Measurements from ENCODE around the gene ZNF670.
A peak's percentile ranks its signal among the peaks of the same experiment; 100 is the strongest.

The ZNF670 gene

DNA sequence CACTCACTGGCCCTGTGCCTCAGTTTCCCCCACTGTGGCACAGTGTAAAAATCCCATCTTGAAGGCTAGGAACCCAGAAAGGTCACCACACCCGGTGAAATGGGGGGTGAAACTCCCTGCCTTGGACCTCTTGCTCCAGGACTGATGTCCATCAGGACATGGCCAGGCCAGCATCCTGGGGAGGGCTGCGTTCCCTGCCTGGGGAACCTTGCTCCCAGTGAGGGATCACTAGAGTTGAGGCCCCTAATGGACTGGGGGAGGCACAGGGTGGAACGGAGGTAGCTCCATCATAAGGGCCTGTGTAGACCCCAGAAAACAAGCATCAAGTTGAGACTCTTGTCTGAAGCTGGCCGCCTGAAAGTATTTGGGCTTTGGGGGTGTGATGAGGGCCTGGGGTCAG lies 10.4 kb upstream of the ZNF670 start:
- Mint-ChIP-seq H3K9me3 (peaks cover 4% of the 10 kb centered on the region), H3K27ac (no peak overlapping the region), H3K4me3 (no peak overlapping the region), H3K27me3 (no peaks in the 10 kb centered on the region), H3K4me1 (ENCODE audit: low read depth) (no peaks in the 10 kb centered on the region), H3K36me3 (ENCODE audit: low read depth) (no peaks in the 10 kb centered on the region)

DNA sequence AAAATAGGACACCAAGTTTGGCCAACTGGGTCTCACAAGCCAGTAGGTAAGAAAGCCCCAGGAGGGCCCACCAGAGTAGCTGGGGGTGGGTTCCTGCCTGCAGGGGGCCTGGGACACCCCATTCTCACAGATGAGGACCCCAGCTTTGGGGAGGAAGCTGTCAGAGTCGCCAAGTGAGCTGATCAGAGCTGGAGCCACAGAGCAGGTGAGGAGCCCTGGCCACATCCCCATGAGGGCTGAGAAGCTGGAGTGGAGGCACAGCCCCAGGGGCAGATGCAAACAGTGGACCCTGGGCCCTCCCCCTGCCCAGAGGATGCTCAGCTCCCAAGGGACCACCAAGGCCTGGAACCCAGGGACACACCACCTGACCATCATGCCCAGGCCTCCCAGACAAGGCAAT lies 8.6 kb upstream of the ZNF670 start:
- no peak overlapping the region for H3K27ac Mint-ChIP-seq
- no peaks in the 10 kb centered on the region for H3K4me1 Mint-ChIP-seq (ENCODE audit: low read depth)
- peaks cover 4% of the 10 kb centered on the region for H3K9me3 Mint-ChIP-seq
- H3K27me3 Mint-ChIP-seq, result peaks cover 9% of the 10 kb centered on the region
- no peak overlapping the region for H3K4me3 Mint-ChIP-seq
- H3K36me3 Mint-ChIP-seq (ENCODE audit: low read depth), result no peaks in the 10 kb centered on the region

DNA sequence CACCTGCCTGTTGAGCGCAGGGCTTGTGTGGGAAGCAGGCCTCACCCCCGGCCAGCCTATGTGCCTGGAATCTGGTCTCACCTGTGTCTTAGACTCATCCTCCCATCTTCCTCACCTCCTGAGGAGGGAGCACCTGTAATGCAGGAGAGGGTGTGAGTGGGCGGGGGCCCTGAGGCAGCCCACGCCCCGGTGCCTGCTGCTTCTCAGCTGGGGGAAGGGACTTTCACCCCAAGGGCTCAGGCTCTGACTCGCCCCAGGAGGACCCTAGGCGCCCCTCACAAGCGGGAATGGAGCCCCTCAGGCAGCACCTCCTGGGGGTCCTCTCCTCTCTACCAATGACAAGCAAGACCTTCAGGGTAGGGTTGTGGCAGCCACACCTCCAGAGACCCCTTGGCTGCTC lies 6.7 kb upstream of the ZNF670 start:
- peaks cover 4% of the 10 kb centered on the region for H3K9me3 Mint-ChIP-seq
- H3K27me3 Mint-ChIP-seq, result peaks cover 11% of the 10 kb centered on the region
- H3K36me3 Mint-ChIP-seq (ENCODE audit: low read depth), result no peaks in the 10 kb centered on the region
- H3K4me3 Mint-ChIP-seq, result no peak overlapping the region
- H3K27ac Mint-ChIP-seq, result no peak overlapping the region
- H3K4me1 Mint-ChIP-seq (ENCODE audit: low read depth), result no peaks in the 10 kb centered on the region

DNA sequence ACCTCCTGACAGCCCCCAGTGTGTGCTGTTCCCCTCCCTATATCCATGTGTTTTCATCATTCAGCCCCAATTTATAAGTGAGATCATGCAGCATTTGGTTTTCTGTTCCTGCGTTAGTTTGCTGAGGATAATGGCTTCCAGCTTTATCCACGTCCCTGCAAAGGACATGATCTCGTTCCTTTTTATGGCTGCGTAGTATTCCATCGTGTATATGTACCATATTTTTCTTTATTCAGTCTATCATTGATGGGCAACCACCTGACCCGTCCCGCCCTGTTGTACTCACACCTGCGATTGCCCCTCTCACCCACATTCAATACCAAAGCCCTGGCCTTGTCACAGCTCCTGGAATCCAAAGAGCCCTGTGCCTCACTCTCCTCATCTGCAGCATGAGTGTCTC lies 6.2 kb upstream of the ZNF670 start:
- no peaks in the 10 kb centered on the region for H3K36me3 Mint-ChIP-seq (ENCODE audit: low read depth)
- H3K4me3 Mint-ChIP-seq, result no peak overlapping the region
- H3K27ac Mint-ChIP-seq, result no peak overlapping the region
- peaks cover 11% of the 10 kb centered on the region for H3K27me3 Mint-ChIP-seq
- peaks cover 4% of the 10 kb centered on the region for H3K9me3 Mint-ChIP-seq
- peaks cover 3% of the 10 kb centered on the region for H3K4me1 Mint-ChIP-seq (ENCODE audit: low read depth)

DNA sequence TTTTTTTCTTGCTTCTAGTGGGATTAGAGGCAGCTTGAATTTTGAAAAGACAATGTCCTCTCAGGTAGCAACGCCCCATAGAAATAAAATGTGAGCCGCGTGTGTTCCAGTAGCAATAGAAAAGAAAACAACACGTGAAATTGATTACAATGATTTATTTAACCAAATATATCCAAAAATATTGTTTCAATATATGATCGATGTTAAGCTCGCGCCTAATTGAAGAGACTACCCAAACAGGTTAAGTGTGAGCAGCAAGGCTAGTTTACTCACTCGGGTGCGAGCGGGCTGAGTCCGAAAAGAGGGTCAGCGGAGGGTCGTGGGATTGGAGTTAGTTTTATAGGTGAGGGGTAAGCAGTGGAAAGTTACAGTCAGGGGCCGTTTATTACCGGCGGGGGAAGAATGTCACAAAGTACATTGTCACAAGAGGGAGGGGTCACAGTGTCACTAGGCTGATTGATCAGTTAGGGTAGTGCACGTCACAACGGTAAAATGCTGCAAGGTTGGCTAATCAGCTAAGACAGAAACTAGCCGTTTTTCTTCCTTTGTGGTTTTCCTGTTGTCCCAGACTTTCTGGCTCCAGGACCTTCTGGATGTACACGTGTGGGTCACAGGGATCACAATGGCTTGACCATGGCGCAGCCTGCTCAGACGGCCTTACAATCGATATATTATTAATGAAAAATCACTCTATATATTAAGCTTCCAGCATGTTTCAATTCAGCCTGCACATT lies 697 bp upstream of the ZNF670 start:
- H3K4me3 Mint-ChIP-seq, result peak overlapping the region; percentile 89
- H3K27me3 Mint-ChIP-seq, result peaks cover 11% of the 10 kb centered on the region
- H3K27ac Mint-ChIP-seq, result peak overlapping the region; percentile 51
- peaks cover 3% of the 10 kb centered on the region for H3K9me3 Mint-ChIP-seq
- H3K4me1 Mint-ChIP-seq (ENCODE audit: low read depth), result peaks cover 28% of the 10 kb centered on the region
- H3K36me3 Mint-ChIP-seq (ENCODE audit: low read depth), result peaks cover 21% of the 10 kb centered on the region

DNA sequence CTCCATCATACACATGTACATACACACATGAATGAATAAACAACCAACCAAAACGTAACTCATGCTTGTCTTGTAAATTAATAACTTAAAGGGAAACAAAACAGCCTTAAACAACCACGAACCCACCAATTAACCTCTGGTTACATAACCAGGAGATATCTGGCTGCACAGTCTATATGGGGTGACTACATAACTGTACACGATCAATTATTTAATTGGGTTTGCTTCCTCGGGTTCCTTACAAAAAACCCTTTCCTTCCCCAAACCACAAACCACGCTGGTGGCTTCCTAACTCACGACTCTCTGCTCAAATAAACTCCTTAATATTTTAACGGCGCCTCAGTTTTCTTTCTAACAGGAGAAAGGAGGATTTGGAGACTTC lies 744 bp downstream of the ZNF670 start:
- Mint-ChIP-seq H3K27me3 (peaks cover 8% of the 10 kb centered on the region), H3K9me3 (peaks cover 11% of the 10 kb centered on the region), H3K4me3 (peak overlapping the region; percentile 89), H3K27ac (peak overlapping the region; percentile 66), H3K4me1 (ENCODE audit: low read depth) (peaks cover 28% of the 10 kb centered on the region), H3K36me3 (ENCODE audit: low read depth) (peaks cover 31% of the 10 kb centered on the region)

DNA sequence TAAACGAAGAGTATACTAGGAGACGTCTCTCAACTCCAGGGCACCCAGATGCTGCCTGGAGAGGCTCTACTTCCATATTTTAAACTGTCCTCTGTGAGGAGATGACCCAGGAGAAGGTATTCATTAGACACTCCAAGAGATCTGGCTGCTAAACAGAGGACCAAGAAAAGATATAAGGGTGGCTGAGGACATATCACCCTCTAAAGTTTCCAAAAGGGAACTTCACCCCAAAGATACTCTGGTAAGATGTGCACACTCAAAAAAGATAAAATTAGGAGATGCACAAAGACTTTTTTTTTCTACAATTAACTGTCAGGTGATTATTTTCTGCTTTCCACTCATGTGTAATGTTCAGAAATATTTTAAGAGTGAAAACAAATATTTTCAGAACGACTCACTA lies 1.4 kb downstream of the ZNF670 start:
- peaks cover 28% of the 10 kb centered on the region for H3K4me1 Mint-ChIP-seq (ENCODE audit: low read depth)
- peaks cover 1% of the 10 kb centered on the region for H3K27me3 Mint-ChIP-seq
- H3K36me3 Mint-ChIP-seq (ENCODE audit: low read depth), result peaks cover 31% of the 10 kb centered on the region
- peaks cover 11% of the 10 kb centered on the region for H3K9me3 Mint-ChIP-seq
- H3K27ac Mint-ChIP-seq, result no peak overlapping the region
- H3K4me3 Mint-ChIP-seq, result peak overlapping the region; percentile 89

DNA sequence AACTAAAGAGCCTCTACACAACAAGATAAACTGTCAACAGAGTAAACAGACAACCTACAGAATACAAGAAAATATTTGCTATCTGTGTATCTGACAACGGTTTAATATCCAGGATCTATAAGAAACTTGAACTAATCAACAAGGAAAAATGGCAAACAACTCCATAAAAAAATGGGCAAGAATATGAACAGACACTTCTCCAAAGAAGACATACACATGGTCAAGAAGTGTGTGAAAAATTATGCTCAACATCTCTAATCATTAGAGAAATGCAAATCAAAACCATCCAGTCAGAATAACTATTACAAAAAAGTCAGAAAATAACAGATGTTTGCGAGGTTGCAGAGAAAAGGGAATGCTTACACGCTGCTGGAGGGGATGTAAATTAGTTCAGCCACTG lies 8.0 kb downstream of the ZNF670 start:
- Mint-ChIP-seq H3K36me3 (ENCODE audit: low read depth) (peaks cover 65% of the 10 kb centered on the region), H3K27ac (no peak overlapping the region), H3K4me3 (no peak overlapping the region), H3K4me1 (ENCODE audit: low read depth) (no peaks in the 10 kb centered on the region), H3K27me3 (no peaks in the 10 kb centered on the region), H3K9me3 (peaks cover 41% of the 10 kb centered on the region)

DNA sequence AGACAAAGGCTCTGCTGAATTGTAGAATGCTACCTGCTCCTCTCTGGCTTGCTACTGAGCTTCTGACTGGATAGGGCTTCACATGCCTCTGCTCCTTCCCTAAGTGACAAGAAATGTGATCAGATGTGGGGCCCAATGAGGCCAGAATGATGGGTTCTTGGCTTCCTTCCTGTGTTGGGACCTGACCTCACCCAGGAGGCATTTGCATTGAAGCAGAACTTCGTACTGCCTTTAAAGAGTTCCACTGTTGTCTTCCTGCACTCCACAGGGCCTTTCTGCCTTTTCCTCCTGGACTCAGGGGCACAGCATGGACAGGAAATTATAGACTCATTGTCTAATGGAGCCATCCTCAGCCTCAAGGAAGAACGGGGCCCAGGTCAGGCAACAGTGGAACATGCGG lies 14.3 kb downstream of the ZNF670 start:
- Mint-ChIP-seq H3K4me1 (ENCODE audit: low read depth) (no peaks in the 10 kb centered on the region), H3K4me3 (no peak overlapping the region), H3K36me3 (ENCODE audit: low read depth) (peaks cover 74% of the 10 kb centered on the region), H3K27me3 (no peaks in the 10 kb centered on the region), H3K27ac (no peak overlapping the region), H3K9me3 (peaks cover 34% of the 10 kb centered on the region)

DNA sequence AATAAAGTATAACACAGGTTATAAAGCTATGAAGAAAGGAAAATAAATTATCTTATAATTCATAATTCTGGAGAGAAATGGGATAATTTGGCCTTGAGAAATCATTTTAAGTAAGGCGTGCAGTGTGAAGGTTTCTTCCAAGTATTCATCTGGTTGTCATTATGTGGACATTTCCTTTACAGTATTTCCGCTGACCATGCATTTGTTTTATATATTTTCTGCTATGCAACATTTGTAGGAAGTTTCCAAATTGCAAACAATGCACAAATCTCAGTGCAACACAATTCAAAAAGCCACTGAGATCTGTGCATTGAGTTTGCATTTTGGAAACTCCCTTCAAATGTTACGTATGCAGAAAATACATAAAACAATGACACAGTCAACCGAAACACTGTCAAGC lies 17.8 kb downstream of the ZNF670 start:
- Mint-ChIP-seq H3K36me3 (ENCODE audit: low read depth) (peaks cover 76% of the 10 kb centered on the region), H3K4me1 (ENCODE audit: low read depth) (peaks cover 4% of the 10 kb centered on the region), H3K27ac (no peak overlapping the region), H3K9me3 (peaks cover 45% of the 10 kb centered on the region), H3K27me3 (no peaks in the 10 kb centered on the region), H3K4me3 (no peak overlapping the region)

DNA sequence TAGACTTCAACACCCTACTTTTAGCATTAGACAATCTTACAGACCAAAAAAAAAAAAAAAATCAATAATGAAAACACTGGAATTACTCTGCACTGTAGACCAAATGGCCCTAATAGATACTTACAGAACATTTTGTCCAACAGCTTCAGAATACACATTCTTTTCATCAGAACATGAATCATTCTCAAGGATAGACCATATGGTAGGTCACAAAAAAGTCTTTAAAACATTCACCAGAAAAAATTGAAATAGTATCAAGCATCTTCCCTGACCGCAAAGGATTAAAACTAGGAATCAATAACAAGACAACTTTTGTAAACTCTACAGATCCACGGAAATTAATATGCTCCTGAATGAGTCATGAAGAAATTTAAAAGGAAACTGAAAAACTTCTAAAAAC lies 22.5 kb downstream of the ZNF670 start:
- peaks cover 51% of the 10 kb centered on the region for H3K9me3 Mint-ChIP-seq
- H3K4me1 Mint-ChIP-seq (ENCODE audit: low read depth), result peaks cover 13% of the 10 kb centered on the region
- H3K27me3 Mint-ChIP-seq, result no peaks in the 10 kb centered on the region
- H3K27ac Mint-ChIP-seq, result no peak overlapping the region
- no peak overlapping the region for H3K4me3 Mint-ChIP-seq
- H3K36me3 Mint-ChIP-seq (ENCODE audit: low read depth), result peaks cover 78% of the 10 kb centered on the region

DNA sequence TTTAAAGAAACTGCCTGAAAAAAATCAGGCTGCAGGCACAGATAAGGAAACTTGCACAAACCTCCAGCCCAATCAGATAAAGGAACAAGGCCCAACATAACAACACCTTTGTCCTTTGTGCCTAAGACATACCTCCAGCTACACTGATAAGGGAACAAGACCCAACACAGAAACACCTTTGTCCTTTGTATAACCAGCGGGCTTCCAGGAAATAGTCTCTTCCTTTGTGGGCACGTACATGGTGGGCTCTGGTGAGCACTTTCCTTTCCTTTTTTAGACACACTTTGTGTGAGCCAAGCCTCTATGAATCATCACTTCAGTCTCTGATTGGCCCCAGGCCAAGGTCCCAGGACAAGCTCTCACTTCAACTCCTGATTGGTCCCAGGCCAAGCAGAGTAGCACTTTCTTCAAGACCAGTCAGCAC lies 23.6 kb downstream of the ZNF670 start:
- Mint-ChIP-seq H3K4me1 (ENCODE audit: low read depth) (peaks cover 13% of the 10 kb centered on the region), H3K27ac (no peak overlapping the region), H3K4me3 (no peak overlapping the region), H3K9me3 (peaks cover 53% of the 10 kb centered on the region), H3K27me3 (no peaks in the 10 kb centered on the region), H3K36me3 (ENCODE audit: low read depth) (peaks cover 78% of the 10 kb centered on the region)

DNA sequence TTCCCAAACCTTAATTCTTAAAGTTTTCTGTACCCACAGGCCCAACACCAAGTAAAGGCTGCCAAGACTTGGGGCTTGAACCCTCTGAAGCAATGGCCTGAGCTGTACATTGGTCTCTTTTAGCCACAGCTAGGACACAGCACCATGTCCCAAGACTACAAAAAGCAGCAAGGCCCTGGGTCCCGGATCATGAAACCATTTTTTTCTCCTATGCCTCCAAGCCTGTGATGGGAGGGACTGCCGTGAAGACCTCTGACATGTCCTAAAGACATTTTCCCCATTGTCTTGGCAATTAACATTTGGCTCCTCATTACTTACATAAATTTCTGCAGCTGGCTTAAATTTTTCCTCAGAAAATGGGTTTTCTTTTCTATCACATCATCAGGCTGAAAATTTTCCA lies 30.9 kb downstream of the ZNF670 start:
- Mint-ChIP-seq H3K27ac (no peak overlapping the region), H3K9me3 (peaks cover 64% of the 10 kb centered on the region), H3K27me3 (no peaks in the 10 kb centered on the region), H3K36me3 (ENCODE audit: low read depth) (peaks cover 74% of the 10 kb centered on the region), H3K4me1 (ENCODE audit: low read depth) (no peaks in the 10 kb centered on the region), H3K4me3 (no peak overlapping the region)

DNA sequence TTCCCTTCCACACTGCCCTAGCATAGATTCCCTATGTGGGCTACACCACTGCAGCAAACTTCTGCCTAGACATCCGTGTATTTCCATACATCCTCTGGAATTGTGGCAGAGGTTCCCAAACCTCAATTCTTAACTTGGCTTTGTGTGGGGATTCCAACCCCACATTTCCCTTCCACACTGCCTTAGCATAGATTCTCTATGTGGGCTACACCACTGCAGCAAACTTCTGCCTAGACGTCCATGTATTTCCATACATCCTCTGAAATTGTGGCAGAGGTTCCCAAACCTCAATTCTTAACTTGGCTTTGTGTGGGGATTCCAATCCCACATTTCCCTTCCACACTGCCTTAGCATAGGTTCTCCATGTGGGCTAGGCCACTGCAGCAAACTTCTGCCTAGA lies 31.4 kb downstream of the ZNF670 start:
- H3K4me1 Mint-ChIP-seq (ENCODE audit: low read depth), result no peaks in the 10 kb centered on the region
- H3K27ac Mint-ChIP-seq, result no peak overlapping the region
- H3K9me3 Mint-ChIP-seq, result peaks cover 63% of the 10 kb centered on the region
- no peak overlapping the region for H3K4me3 Mint-ChIP-seq
- peaks cover 74% of the 10 kb centered on the region for H3K36me3 Mint-ChIP-seq (ENCODE audit: low read depth)
- no peaks in the 10 kb centered on the region for H3K27me3 Mint-ChIP-seq

DNA sequence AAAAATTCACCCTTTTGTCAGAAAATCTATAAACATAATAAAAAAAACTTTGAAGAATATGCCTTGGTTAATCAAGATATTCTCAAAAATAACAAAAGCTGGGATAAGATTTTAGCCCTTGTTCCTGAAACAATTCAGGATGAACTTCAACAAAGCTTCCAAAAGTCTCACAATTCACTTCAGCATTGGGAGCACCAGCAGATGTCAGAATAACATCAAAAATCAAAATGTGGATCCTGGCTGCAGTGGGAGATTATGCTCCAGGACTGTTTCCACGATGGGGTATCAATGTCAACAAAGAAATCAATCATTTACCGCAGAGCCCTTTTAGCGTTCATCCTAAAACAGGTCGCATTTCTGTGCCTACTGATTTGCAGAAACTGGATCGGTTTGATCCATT lies 35.2 kb downstream of the ZNF670 start:
- Mint-ChIP-seq H3K4me1 (ENCODE audit: low read depth) (no peaks in the 10 kb centered on the region), H3K27me3 (no peaks in the 10 kb centered on the region), H3K4me3 (no peak overlapping the region), H3K36me3 (ENCODE audit: low read depth) (peaks cover 85% of the 10 kb centered on the region), H3K27ac (no peak overlapping the region), H3K9me3 (peaks cover 53% of the 10 kb centered on the region)

All from stimulated activated naive CD8-positive, alpha-beta T cell treated with anti-CD3 and anti-CD28 coated beads, Interleukin-15, Interleukin-2, amounts not matched to agents 100 ng/mL and 50 ng/mL, for 24 hours (primary cell).